ENCODE results near the gene COX5A.

DNA sequence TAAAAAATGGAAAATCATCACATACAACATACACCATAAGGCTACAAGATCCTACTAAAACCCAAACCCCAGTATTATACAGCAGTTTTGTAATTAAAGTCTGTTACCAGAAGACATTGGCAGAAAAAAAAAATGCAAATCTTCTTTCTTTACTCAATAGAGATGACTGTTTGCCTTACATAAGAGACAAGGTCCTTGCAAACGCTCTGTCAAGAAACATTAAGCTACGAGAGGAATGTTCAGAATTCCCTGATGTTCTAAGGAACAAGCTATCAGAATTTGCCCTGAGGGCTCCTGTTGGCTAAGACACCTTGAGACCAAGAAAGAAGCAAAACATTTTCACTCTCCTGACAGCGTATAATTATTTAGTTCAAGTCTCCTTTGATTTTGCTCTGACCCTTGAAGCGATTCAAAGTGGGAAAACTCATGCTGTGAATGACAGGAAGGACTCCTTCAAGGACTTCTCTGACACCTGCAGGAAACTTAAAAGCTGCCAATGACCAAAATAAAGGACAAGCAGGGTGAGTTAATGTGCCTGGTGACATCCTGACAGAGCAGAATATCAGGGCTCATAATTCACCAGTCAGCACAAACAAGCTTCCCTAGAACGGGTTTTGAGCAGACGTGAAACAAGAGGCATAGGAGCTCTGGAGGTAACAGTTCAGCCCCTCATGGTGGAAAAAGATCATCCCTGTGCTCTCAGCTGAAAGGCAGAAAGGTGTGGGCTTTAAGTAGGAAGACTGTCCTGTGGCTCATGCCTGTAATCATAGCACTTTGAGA is 67.2 kb downstream of the COX5A start:
- no peak for TF ChIP-seq CTCF (IDR thresholded peaks at IDR 0.05)
- TF ChIP-seq POLR2A (IDR thresholded peaks at IDR 0.05) = no peak
